GM18505 (cell line): ENCODE results near the gene TGM2.

Source experiments
- ATAC-seq: cut with Tn5 transposase; IDR thresholded peaks from one replicate; pipeline ENCODE4 v1.9.1; 2021; ENCODE audit not compliant: unreplicated experiment
- POLR2A ChIP-seq: IDR thresholded peaks from 4 replicates; pipeline ENCODE4 v1.6.1; 2011; ENCODE audit warnings: borderline replicate concordance; ENCODE audit not compliant: insufficient read depth, insufficient read length; ENCODE audit errors: extremely low read depth

Gene TGM2

DNA sequence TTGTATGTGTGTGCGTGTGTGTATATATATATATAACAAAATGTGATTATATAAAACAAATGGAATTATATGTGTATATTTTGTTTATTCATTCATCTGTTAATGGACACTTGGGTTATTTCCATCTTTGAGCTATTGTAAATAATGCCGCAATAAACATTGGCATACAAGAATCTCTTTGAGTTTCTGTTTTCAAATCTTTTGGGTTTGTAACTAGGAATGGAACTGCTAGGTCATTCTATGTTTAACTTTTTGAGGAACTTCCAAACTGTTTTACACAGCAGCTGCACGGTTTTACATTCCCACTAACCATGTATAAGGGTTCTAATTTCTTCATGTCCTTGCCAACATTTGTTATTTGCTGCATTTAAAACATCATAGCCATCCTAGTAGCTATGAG lies 39.9 kb upstream of the TGM2 start:
- TF ChIP-seq POLR2A: no peak
- no peak for ATAC-seq

GRCh38 chr20:38203981-38204357 lies 38.9 kb upstream of the TGM2 start:
- ATAC-seq: no peak
- TF ChIP-seq POLR2A: no peak

- ATAC-seq: no peak
- no peak for TF ChIP-seq POLR2A
These were observed 38.4 kb upstream of the TGM2 start for GRCh38 chr20:38203337-38203980.

GRCh38 chr20:38202982-38203293 lies 37.9 kb upstream of the TGM2 start:
- TF ChIP-seq POLR2A: no peak
- no peak for ATAC-seq

DNA sequence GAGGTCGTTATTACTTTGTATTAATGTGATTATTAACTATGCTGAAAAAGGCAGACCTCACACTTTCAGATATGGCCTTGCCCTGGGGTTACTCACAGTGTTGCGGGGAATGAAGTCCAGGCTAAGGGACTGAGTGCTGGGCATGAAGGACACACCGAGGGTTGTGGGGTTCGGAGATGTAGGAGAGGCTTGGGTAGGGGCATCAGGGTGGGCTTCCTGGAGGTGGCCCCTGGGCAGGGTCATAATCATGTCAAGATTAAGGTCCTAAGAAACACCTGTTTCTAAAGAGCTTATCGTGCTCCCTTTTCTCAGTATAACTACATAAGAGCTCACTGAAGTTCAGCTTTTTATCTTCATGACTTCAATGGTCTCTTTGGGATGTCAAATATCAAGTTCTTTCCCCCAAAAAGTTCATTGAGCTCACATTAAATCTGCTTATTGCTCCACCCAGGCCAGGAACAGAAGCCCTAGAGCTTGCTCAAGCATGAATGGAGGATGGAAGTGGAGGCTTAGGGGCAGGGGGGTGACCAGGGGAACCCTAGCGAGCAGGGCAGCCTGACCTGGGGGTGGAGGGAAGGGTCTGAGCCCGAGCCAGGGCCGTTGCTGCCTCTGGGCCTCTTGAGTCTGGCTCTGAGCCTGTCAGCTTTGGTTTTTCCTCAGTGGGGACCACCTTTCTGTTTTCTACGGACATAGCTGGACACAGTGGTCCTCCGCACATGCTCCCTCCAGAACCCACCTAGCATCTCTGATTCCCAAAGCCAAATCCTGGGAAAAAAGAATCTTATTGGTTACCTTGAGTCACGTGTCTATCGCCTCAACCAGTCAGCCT lies 37.3 kb upstream of the TGM2 start:
- no peak for TF ChIP-seq POLR2A
- no peak for ATAC-seq

- TF ChIP-seq POLR2A: no peak
- ATAC-seq: no peak
These were observed 36.3 kb upstream of the TGM2 start for GRCh38 chr20:38201356-38201755.

GRCh38 chr20:38200646-38201045 lies 35.6 kb upstream of the TGM2 start:
- ATAC-seq: no peak
- no peak for TF ChIP-seq POLR2A

GRCh38 chr20:38199501-38200390 lies 34.7 kb upstream of the TGM2 start:
- ATAC-seq: no peak
- no peak for TF ChIP-seq POLR2A

DNA sequence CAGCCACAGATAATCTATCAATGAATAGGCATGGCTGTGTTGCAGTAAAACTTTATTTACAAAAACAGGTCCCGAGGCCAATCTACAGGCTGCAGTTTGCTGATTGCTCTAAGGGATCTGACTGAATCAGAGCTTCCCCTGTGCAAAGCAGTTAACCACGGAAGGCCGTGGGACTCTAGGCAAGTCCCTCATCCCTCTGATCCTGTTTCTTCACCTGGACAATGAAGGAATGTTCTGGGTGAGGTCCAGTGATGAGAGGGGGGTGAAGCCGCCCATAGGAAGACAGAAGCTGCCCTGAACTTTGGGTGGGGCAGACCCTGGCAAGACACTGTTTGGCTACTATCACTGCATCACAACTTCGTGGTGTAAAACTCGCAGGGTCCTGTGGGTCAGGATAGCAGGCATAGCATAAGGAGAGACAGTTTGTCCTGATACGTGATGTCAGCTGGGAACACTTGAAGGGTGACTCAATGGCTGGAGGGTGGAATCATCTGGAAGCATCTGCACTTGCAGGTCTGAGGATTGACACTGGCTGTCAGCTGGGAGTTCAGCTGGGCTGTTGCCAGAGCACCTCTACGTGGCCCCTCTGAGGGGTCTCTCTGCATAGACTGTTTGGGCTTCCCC lies 33.3 kb upstream of the TGM2 start:
- no peak for TF ChIP-seq POLR2A
- no peak for ATAC-seq

- no peak for ATAC-seq
- TF ChIP-seq POLR2A: no peak
These were observed 32.5 kb upstream of the TGM2 start for GRCh38 chr20:38197619-38198018.

DNA sequence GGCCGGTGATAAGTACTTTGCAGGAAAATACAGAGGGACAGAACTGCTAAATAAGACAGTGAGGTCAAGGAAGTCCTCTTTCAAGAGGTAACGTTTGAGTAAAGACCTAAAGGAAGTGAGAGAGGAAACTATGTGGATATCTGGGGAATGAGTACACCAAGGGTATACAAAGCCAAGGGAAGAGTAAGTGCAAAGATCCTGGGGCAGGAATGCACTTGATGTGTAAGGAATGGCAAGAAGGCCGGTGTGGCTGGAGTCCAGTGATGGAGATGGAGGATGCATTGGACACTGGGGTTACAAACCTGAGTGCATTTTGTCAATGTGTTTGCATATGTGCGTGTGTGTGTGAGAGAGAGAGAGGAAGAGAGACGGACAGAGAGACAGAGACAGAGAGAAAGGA lies 32.1 kb upstream of the TGM2 start:
- ATAC-seq: no peak

DNA sequence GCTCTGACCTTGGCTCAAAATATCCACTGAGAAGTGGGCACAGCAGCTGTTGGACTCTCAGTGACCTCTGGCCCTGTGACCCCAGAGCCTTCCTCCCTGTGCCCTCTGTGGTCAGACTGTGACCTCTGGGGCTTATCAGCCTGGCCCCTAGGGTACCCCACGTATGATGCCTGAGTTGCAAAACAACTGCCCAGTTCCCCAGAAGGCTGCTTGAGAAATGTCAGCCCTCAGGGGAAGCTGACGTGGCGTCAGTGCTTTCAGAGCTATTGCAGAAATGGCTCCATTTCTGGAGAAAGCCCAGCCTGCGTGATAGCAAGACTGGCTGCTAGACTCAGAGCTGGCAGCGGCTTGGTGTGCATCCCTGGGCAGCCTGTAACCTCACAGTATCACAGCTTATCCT lies 31.5 kb upstream of the TGM2 start:
- no peak for ATAC-seq
- TF ChIP-seq POLR2A: no peak

More for the DNA sequence above, 32.1 kb upstream of the TGM2 start:
- TF ChIP-seq POLR2A: no peak

- ATAC-seq: no peak
- TF ChIP-seq POLR2A: no peak
These were observed 31.0 kb upstream of the TGM2 start for GRCh38 chr20:38196076-38196475.
